Measurements from ENCODE around the gene F2R. TPM values are rescaled to one million over a fixed set of nuclear protein-coding genes. Genes with fewer than 3 reads are reported as not detected.

The F2R gene
- total RNA-seq, 4 donors from 2014 or later: 0.75 to 10.7 (median 6.8) TPM

DNA sequence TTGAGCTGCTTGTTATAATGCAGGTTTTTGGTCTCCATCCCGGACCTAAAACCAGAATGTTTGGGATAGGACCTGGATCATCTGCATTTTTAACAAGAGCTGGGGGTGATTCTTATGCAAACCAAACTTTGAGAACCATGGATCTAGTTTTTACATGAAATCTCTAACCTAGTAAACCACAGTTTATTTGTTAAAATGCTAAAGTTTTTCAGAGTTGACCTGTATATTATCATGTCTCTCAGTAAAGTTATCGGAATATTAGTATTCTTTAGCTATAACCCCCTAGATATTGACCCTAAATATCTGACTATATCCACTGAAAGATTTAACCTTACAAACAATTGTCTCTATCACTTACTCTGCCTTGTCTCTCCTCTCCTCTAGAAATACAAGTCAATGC lies 28.7 kb downstream of the F2R start:
- TF ChIP-seq POLR2A (IDR thresholded peaks at IDR 0.05) (no peak), EP300 (IDR thresholded peaks at IDR 0.05; ENCODE audit: low read depth) (no peak), POLR2AphosphoS5 (IDR thresholded peaks at IDR 0.05) (no peak)
- TF ChIP-seq, protein P1, sequence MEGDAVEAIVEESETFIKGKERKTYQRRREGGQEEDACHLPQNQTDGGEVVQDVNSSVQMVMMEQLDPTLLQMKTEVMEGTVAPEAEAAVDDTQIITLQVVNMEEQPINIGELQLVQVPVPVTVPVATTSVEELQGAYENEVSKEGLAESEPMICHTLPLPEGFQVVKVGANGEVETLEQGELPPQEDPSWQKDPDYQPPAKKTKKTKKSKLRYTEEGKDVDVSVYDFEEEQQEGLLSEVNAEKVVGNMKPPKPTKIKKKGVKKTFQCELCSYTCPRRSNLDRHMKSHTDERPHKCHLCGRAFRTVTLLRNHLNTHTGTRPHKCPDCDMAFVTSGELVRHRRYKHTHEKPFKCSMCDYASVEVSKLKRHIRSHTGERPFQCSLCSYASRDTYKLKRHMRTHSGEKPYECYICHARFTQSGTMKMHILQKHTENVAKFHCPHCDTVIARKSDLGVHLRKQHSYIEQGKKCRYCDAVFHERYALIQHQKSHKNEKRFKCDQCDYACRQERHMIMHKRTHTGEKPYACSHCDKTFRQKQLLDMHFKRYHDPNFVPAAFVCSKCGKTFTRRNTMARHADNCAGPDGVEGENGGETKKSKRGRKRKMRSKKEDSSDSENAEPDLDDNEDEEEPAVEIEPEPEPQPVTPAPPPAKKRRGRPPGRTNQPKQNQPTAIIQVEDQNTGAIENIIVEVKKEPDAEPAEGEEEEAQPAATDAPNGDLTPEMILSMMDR (IDR thresholded peaks at IDR 0.05): no peak
- no peak overlapping the region for H3K27ac ChIP-seq
- in situ Hi-C loops (cut with MboI; ENCODE audit: low pct_ligation_motif_present in 1 of 4, low pct_unique_long_range_greater_than_20kb in 1 of 4, low sequenced_read_pairs in 3 of 4) (no loop called here), intact Hi-C loops (cut with DNase I; ENCODE audit: low total_unique reads) (no loop called here)
- H3K27me3 ChIP-seq: no peaks in the 10 kb centered on the region
- 76 to 83% methylated on average over 2 of the region's 2 CpGs for WGBS, 2 donors (ENCODE audit: low coverage in 1 of 2)
- H3K4me1 ChIP-seq: no peaks in the 10 kb centered on the region
- no peaks in the 10 kb centered on the region for H3K36me3 ChIP-seq
- no peak for DNase-seq
- no peak overlapping the region for H3K4me3 ChIP-seq
- no peaks in the 10 kb centered on the region for H3K9me3 ChIP-seq

DNA sequence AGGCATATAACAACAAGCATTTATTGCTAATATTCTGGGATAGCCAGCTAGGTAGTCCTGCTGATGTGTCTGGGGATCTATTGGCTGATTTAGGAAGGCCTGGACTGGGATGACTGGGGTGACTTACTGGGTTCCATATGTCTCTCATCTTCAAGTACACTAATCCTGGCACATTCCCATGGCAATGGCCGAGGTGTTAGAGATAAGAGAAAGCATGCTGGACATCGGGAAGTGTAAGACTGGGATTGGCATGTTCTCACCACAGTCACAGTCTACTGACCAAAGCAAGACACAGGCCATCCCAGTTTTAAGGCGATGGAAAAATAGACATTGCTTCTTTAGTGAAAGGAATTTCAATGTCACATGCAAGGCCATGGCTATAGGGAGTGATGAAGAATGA lies 29.7 kb downstream of the F2R start:
- intact Hi-C loops (cut with DNase I; ENCODE audit: low total_unique reads): no loop called here
- no peaks in the 10 kb centered on the region for H3K27me3 ChIP-seq
- DNase-seq: no peak
- no peaks in the 10 kb centered on the region for H3K9me3 ChIP-seq
- in situ Hi-C loops (cut with MboI; ENCODE audit: low pct_ligation_motif_present in 1 of 4, low pct_unique_long_range_greater_than_20kb in 1 of 4, low sequenced_read_pairs in 3 of 4): no loop called here
- no peaks in the 10 kb centered on the region for H3K36me3 ChIP-seq
- WGBS, 2 donors (ENCODE audit: low coverage in 1 of 2): 91 to 100% methylated on average over 1 to 3 of the region's 3 CpGs
- H3K4me1 ChIP-seq: no peaks in the 10 kb centered on the region
- TF ChIP-seq EP300 (IDR thresholded peaks at IDR 0.05; ENCODE audit: low read depth): no peak
- TF ChIP-seq, protein P1 (IDR thresholded peaks at IDR 0.05): no peak
- TF ChIP-seq POLR2A (IDR thresholded peaks at IDR 0.05): no peak
- no peak for TF ChIP-seq POLR2AphosphoS5 (IDR thresholded peaks at IDR 0.05)
- no peak overlapping the region for H3K27ac ChIP-seq
- no peak overlapping the region for H3K4me3 ChIP-seq

DNA sequence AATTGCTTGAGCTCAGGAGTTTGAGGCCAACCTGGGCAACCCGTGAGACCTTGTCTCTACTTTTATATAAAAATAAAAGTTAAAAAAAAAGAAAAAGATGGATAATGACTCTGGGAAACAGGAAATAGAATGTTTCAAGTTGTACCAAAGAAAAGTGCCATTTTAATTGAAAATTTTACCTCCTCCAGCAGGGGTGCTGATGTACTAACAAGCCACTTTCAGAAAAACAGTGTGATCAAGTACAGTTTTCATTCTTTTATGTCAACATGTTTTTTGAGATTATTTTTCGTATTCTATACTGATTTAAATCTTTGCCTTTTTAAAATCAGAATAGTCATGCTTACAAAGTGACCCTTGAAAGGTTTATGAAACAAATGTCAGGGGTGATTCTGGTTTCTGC lies 30.8 kb downstream of the F2R start:
- H3K36me3 ChIP-seq: no peaks in the 10 kb centered on the region
- WGBS, 2 donors (ENCODE audit: low coverage in 1 of 2): 62 to 83% methylated on average over 2 of the region's 2 CpGs
- no peaks in the 10 kb centered on the region for H3K4me1 ChIP-seq
- no peaks in the 10 kb centered on the region for H3K27me3 ChIP-seq
- no peak overlapping the region for H3K4me3 ChIP-seq
- in situ Hi-C loops (cut with MboI; ENCODE audit: low pct_ligation_motif_present in 1 of 4, low pct_unique_long_range_greater_than_20kb in 1 of 4, low sequenced_read_pairs in 3 of 4): no loop called here
- intact Hi-C loops (cut with DNase I; ENCODE audit: low total_unique reads): no loop called here
- TF ChIP-seq EP300 (IDR thresholded peaks at IDR 0.05; ENCODE audit: low read depth): no peak
- H3K27ac ChIP-seq: no peak overlapping the region
- DNase-seq: no peak
- no peaks in the 10 kb centered on the region for H3K9me3 ChIP-seq

DNA sequence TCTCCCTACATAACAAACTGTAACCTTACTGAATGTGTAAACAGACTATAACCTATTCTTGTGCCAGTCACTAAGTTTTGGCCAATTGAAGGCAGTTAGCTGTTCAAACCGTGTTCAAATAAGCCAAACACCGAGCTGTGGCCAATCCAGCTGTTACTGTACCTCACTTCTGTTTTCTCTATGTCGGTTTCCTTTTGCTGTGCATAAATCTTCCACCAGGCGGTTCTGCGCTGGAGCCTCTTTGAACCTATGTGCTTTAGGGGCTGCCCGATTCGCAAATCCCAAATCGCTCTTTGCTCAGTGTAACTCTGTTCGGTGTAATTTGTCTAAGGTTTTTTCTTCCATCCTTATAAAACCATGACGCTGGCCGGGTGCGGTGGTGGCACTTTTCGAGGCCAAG lies 31.8 kb downstream of the F2R start:
- H3K36me3 ChIP-seq: no peaks in the 10 kb centered on the region
- in situ Hi-C loops (cut with MboI; ENCODE audit: low pct_ligation_motif_present in 1 of 4, low pct_unique_long_range_greater_than_20kb in 1 of 4, low sequenced_read_pairs in 3 of 4): no loop called here
- no peaks in the 10 kb centered on the region for H3K4me1 ChIP-seq
- 58 to 97% methylated on average over 6 to 13 of the region's 13 CpGs for WGBS, 2 donors (ENCODE audit: low coverage in 1 of 2)
- no peak for DNase-seq
- intact Hi-C loops (cut with DNase I; ENCODE audit: low total_unique reads): no loop called here
- H3K9me3 ChIP-seq: no peaks in the 10 kb centered on the region
- TF ChIP-seq, protein P1 (IDR thresholded peaks at IDR 0.05): no peak
- no peak for TF ChIP-seq POLR2AphosphoS5 (IDR thresholded peaks at IDR 0.05)
- no peak for TF ChIP-seq POLR2A (IDR thresholded peaks at IDR 0.05)
- no peak for TF ChIP-seq EP300 (IDR thresholded peaks at IDR 0.05; ENCODE audit: low read depth)
- H3K27ac ChIP-seq: no peak overlapping the region
- no peak overlapping the region for H3K4me3 ChIP-seq
- no peaks in the 10 kb centered on the region for H3K27me3 ChIP-seq

GRCh38 chr5:76751291-76751690 lies 35.4 kb downstream of the F2R start:
- H3K27me3 ChIP-seq: no peaks in the 10 kb centered on the region
- intact Hi-C loops (cut with DNase I; ENCODE audit: low total_unique reads) (no loop called here), in situ Hi-C loops (cut with MboI; ENCODE audit: low pct_ligation_motif_present in 1 of 4, low pct_unique_long_range_greater_than_20kb in 1 of 4, low sequenced_read_pairs in 3 of 4) (no loop called here)
- 90 to 93% methylated on average over 3 to 5 of the region's 5 CpGs for WGBS, 2 donors (ENCODE audit: low coverage in 1 of 2)
- no peak overlapping the region for H3K4me3 ChIP-seq
- H3K9me3 ChIP-seq: no peaks in the 10 kb centered on the region
- DNase-seq: no peak
- no peaks in the 10 kb centered on the region for H3K36me3 ChIP-seq
- no peak for TF ChIP-seq EP300 (IDR thresholded peaks at IDR 0.05; ENCODE audit: low read depth)
- TF ChIP-seq POLR2A (IDR thresholded peaks at IDR 0.05): no peak
- TF ChIP-seq POLR2AphosphoS5 (IDR thresholded peaks at IDR 0.05): no peak
- TF ChIP-seq, protein P1 (IDR thresholded peaks at IDR 0.05): no peak
- H3K4me1 ChIP-seq: no peaks in the 10 kb centered on the region
- no peak overlapping the region for H3K27ac ChIP-seq

Data from transverse colon (tissue), 4 donors.